ENCODE results near the gene MAP3K4.
"Not testable (repeated sequence)": the region's sequence is repeated elsewhere in the genome, so short reads cannot be mapped to it uniquely, and the experiment has no call there.

Gene MAP3K4

GRCh38 chr6:160971171-160971570 is 20.4 kb upstream of the MAP3K4 start:
- no peak for DNase-seq (ENCODE audit: low read depth)
- no peak overlapping the region for H3K4me3 ChIP-seq (ENCODE audit: low read depth, low read length)
- no peak for TF ChIP-seq CTCF (IDR thresholded peaks at IDR 0.05; ENCODE audit: low read depth, low read length, missing control alignments)
- in situ Hi-C loops (cut with HindIII; ENCODE audit: low sequenced_read_pairs) = loop anchor here (10.0 kb wide), 1 partner anchor 54 kb away; no protein-coding TSS in a partner anchor

GRCh38 chr6:160972111-160972510 is 19.5 kb upstream of the MAP3K4 start:
- in situ Hi-C loops (cut with HindIII; ENCODE audit: low sequenced_read_pairs) = loop anchor here (10.0 kb wide), 1 partner anchor 53 kb away; no protein-coding TSS in a partner anchor
- H3K4me3 ChIP-seq (ENCODE audit: low read depth, low read length) = no peak overlapping the region
- DNase-seq (ENCODE audit: low read depth) = peak; percentile 94
- no peak for TF ChIP-seq CTCF (IDR thresholded peaks at IDR 0.05; ENCODE audit: low read depth, low read length, missing control alignments)

- not testable (repeated sequence) for H3K4me3 ChIP-seq (ENCODE audit: low read depth, low read length); DNase-seq (ENCODE audit: low read depth)
- in situ Hi-C loops (cut with HindIII; ENCODE audit: low sequenced_read_pairs) = loop anchor here (10.0 kb wide), 1 partner anchor 52 kb away; no protein-coding TSS in a partner anchor
Observed at GRCh38 chr6:160972594-160972993, 19.0 kb upstream of the MAP3K4 start.

GRCh38 chr6:160973311-160974250 is 18.0 kb upstream of the MAP3K4 start:
- in situ Hi-C loops (cut with HindIII; ENCODE audit: low sequenced_read_pairs) = loop anchor here (10.0 kb wide), 1 partner anchor 51 kb away; no protein-coding TSS in a partner anchor
- TF ChIP-seq CTCF (IDR thresholded peaks at IDR 0.05; ENCODE audit: low read depth, low read length, missing control alignments) = no peak
- no peak overlapping the region for H3K4me3 ChIP-seq (ENCODE audit: low read depth, low read length)
- no peak for DNase-seq (ENCODE audit: low read depth)

GRCh38 chr6:160974304-160974771 is 17.2 kb upstream of the MAP3K4 start:
- no peak overlapping the region for H3K4me3 ChIP-seq (ENCODE audit: low read depth, low read length)
- in situ Hi-C loops (cut with HindIII; ENCODE audit: low sequenced_read_pairs) = loop anchor here (10.0 kb wide), 1 partner anchor 50 kb away; no protein-coding TSS in a partner anchor
- DNase-seq (ENCODE audit: low read depth) = peak; percentile 49
- no peak for TF ChIP-seq CTCF (IDR thresholded peaks at IDR 0.05; ENCODE audit: low read depth, low read length, missing control alignments)

- no peak for DNase-seq (ENCODE audit: low read depth)
- H3K4me3 ChIP-seq (ENCODE audit: low read depth, low read length) = no peak overlapping the region
- no peak for TF ChIP-seq CTCF (IDR thresholded peaks at IDR 0.05; ENCODE audit: low read depth, low read length, missing control alignments)
- in situ Hi-C loops (cut with HindIII; ENCODE audit: low sequenced_read_pairs) = loop anchor here (10.0 kb wide), 1 partner anchor 50 kb away; no protein-coding TSS in a partner anchor
Observed at GRCh38 chr6:160975162-160975561, 16.4 kb upstream of the MAP3K4 start.

- in situ Hi-C loops (cut with HindIII; ENCODE audit: low sequenced_read_pairs) = loop anchor here (10.0 kb wide), 1 partner anchor 49 kb away; no protein-coding TSS in a partner anchor
- not testable (repeated sequence) for DNase-seq (ENCODE audit: low read depth); H3K4me3 ChIP-seq (ENCODE audit: low read depth, low read length)
Observed at GRCh38 chr6:160975961-160976360, 15.6 kb upstream of the MAP3K4 start.

Measured in astrocyte of the cerebellum (primary cell).